ENCODE measurements around the gene PIK3C2B. TPM values are rescaled to one million over a fixed set of nuclear protein-coding genes. Genes with fewer than 3 reads are reported as not detected.

The PIK3C2B gene
- total RNA-seq, 1 donor from 2014 or later = 24.5 TPM

DNA sequence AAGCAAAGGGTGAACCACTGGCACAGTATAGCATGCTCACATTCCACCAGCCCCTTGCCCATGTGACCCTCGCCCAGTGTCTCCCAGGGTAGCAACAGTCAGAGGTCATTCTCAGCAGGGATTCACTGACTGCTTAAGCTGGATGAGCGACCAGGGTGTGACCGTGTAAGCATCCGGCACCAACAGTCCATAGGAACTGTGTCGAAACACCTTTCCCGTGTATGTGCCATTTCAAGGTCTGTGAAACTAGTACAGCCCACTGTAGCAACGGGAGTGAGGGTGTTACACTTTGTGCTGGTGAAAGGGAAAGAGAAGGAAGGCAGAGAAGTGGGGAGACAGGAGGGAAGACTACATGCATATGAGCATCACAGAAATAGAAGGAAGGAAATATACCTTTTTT is 10.8 kb downstream of the PIK3C2B start:
- FAIRE-seq = no peak
- no peak for DNase-seq (ENCODE audit: low spot score in 2 of 2)

DNA sequence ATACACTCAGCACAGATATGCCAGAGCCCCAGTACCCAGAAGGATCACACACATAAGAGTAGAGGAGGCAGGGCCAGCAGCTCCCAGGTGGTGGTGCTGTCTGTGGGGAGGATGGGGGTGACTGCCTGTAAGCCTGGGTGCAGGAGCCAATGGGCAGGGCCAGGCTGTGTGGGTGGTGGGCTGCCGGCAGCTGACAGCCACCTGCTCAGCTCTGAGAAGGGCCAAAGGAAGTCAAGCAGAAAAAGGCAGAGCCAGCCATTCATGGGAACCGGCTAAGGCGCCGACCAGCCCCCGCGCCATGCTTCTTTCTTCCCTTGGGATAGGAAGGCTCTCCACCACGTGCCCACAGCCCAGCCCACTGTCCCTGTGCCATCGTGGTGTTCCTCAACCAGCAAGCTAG is 14.1 kb downstream of the PIK3C2B start:
- FAIRE-seq (no peak), DNase-seq (ENCODE audit: low spot score in 2 of 2) (no peak)

DNA sequence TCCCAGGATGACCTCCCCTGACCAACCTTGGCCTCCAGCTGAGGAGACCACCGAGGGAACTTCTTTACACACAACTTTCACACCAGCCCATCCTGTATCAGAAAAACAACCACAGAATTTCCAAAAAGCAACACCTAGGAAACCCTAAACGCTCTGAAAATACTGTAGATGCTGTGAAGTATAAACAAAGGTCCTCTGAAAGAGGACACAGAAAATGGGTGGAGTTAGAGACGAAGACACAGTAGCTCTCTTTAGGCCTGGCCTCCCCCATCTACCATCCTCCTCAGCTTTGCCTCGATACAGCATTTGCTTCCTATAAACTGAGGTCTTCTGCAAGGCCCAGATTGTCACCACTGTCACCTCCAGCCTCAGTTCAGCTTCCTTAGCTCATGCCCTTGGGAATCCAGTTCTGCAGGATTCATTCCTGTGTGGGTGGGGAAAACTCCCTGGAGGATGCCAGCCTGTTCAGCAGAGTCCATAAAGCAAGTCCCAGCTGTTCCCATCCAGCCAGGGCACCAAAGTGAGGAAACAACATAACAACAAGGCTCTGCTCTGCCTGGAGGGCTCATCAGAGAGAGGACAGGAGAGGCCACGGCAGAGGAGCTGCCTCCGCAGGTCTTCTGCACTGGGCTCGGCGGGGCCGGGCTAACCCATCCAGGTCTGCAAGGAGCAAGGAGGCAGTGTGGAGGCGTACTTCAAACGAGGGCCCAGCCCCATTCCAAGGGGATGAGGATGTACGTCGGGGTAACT is 15.0 kb downstream of the PIK3C2B start:
- FAIRE-seq = no peak
- DNase-seq (ENCODE audit: low spot score in 2 of 2) = no peak

DNA sequence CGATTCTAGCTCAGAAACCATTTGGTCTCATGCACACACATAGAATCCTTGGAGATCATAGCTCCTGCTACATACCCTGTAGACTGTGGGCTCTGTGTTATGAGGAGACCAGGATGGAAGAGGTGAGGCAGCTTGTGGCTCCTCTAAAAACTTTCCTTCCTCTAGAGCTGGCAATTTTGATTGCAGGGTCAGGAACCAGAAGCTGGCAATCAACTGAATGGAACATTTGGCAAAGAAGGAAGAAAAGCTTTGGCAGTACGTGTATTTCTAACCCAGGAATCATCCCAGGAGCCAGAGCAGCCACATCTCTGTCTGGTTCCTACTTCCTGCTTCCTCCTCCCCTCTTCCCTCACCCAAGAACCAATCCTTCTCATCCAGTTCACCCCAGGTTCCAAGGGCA is 15.7 kb downstream of the PIK3C2B start:
- DNase-seq (ENCODE audit: low spot score in 2 of 2) = no peak
- FAIRE-seq = no peak

DNA sequence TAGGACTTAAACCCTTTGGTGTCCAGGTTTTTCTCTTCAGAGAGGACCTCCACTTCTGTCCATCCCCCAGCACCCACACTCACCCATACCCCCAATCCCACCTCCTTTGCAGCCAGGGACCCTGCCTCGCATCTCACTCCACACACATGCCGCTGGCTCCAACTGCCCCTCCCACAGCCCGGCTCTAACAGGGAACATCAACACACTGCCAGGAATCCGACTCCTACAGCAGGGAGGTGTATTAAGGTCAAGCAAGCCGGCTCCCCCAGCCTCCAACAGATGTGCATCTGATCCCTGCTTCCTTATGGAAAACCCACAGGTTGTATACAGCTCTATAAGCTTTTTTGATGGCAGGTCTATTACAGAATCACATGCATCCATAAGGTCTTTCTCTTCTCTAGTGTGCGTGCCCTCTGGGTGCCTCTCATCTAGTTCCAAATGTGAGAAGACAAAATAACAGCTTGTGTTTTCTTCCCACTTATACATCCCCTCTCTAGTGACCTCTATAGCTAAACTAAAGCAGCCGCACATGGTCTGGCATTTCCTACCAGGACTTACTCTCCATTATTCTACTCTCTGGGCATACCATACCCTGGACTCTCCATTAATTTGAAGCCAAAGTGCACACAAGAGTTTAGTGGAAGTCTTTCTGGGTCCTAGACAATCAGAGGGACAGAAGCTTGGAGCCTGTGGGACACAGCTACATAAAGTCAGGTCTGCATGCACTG is 16.3 kb downstream of the PIK3C2B start:
- no peak for FAIRE-seq
- no peak for DNase-seq (ENCODE audit: low spot score in 2 of 2)

DNA sequence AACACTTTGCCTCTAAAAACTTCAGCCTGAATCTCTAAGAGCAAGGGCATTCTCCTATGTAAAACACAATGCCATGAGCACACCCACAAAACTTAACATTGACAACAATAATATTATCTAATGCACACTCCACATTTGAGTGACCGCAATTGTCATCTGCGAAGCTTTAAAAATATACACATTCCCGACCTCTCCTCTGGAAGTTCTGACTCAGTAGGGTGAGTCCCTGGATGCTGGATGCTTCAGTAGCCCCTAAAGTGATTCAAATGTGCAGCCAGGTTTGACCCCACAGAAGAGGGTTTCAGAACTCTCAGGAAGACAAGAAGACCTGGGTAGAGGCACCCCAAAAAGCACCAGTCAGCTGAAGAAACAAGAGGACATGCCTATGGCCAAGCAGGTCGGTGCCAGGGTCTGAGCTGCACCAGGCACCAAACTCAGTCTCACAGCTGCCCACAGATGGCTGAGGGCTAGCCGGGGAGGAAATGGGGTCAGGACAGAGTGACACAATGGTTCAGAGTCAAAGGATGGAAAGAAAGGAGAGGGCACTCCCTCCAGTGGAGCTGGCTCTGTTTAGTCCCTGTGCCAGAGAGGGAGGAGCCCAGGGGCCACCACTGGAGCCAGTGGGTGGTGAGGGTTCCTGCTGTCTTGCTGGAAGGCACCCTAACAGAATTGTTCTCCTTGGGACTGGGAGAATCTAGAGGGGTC is 17.4 kb downstream of the PIK3C2B start:
- no peak for FAIRE-seq
- peak; percentile 39 to 49 for DNase-seq (ENCODE audit: low spot score in 2 of 2)

GRCh38 chr1:204476563-204476962 is 18.0 kb downstream of the PIK3C2B start:
- FAIRE-seq (no peak), DNase-seq (ENCODE audit: low spot score in 2 of 2) (no peak)

DNA sequence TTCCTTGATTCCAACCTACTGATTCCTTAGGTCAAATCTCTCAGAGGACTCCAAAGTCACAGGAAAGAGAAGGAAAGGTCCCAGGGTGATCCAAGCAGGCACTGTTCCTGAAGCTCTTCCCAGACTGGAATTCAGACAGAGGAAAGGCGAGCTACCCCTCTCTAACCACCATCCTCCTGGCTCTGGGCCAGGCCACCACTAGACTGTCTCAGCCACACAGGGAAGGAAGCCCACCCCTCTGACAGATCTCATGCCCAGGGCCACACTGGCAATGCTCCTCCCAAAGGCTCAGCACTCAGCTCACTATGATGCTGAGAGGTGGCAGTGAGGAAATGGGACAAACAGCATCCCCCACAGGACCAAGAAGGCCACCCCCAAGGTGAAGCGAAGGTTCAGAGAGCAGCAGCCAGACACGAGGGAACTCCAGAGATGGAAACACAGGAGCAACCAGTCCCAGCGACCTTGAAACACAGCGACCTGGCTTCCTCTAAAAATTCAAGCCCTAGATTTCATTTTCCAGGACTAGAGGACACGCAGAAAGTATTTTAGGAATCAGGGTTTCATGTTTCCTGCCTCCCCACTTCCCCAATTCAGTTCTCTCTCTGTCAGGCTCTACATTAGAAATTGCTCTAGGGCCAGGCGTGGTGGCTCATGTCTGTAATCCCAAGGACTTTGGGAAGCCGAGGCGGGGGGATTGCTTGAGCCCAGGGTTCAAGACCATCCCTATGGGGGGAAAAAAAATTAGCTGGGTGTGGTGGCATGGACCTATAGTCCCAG is 18.8 kb downstream of the PIK3C2B start:
- FAIRE-seq (no peak), DNase-seq (ENCODE audit: low spot score in 2 of 2) (no peak)

DNA sequence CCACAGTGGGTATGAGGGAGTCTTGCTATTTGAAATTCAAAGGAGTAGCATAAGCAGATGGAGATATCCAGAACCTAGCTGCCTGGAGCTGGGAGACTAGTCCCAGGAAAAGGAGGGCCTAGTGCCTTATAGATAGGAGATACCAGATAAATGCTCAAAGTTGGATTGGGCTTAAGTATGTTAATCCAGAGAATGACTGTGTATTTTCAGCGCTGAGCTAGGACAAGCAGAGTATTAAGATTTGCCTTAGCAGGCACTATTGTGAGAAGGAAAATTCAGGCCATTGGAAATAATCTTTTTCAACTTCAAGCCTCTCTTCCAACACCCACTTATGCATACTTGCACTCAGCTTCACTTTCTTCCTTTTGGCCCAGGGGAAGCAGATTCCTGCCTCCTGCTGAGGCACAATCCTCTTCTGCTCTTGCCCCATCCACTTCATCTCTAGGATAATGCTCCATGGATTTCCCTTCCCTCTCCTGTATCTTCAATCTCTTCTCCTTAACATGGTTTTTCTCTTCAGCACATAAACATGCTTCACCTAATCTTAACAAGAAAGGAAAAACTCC is 21.1 kb downstream of the PIK3C2B start:
- no peak for DNase-seq (ENCODE audit: low spot score in 2 of 2)
- FAIRE-seq = no peak

DNA sequence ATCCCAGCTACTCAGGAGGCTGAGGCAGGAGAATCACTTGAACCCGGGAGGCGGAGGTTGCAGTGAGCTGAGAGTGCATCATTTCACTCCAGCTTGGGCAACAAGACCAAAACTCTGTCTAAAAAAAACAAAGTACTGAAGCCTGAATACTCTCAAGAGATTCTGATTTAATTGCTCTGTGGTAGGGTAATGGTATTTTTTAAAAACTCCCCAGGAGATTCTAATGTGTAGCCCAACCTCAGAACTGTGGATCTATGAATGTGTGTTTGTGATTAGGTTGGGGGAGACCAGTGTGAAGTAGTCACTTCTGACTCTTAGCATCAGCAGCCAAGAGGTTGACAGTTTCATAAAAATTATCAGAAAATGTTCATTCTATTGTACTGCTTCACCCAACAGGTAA is 21.9 kb downstream of the PIK3C2B start:
- FAIRE-seq = no peak

DNA sequence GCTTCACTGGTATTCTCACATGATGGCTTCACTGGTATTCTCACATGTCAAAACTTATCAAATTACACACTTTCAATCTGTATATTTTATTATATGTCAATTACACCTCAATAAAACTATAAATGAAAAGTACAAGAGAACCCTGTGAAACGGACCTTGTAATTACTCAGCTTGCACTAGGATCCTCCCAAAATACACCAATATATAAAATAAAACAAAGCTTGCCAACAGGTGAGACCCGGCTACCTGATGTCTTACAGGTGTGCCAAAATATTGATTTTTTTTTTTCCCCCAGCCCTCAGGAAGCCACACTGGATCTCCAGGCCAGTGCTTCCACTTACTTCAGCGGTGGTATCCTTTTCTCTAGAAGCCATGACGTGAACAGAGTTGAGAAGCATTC is 22.9 kb downstream of the PIK3C2B start:
- FAIRE-seq (no peak), DNase-seq (ENCODE audit: low spot score in 2 of 2) (no peak)

More for the DNA sequence above, 21.9 kb downstream of the PIK3C2B start:
- no peak for DNase-seq (ENCODE audit: low spot score in 2 of 2)

DNA sequence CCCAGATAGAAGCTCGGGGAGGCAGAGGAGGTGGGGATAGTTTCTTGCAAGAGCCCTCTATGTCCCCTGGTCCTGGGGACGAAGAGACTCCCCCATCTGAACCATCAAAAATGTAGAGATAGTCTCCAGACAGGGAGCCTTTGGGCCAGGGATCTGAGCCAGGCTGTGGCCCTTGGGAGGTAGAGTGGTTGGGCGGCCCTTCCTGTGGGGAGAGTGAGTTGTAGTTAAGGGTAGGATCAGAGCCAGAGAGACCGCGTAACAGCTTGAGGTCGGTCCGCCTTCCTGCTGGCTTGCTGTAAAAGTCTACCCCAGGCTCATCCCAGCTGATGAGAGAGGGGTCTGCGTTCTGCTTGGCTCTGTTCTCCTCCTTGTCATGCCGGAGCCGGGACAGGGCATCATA is 25.3 kb downstream of the PIK3C2B start:
- no peak for FAIRE-seq
- no peak for DNase-seq (ENCODE audit: low spot score in 2 of 2)

DNA sequence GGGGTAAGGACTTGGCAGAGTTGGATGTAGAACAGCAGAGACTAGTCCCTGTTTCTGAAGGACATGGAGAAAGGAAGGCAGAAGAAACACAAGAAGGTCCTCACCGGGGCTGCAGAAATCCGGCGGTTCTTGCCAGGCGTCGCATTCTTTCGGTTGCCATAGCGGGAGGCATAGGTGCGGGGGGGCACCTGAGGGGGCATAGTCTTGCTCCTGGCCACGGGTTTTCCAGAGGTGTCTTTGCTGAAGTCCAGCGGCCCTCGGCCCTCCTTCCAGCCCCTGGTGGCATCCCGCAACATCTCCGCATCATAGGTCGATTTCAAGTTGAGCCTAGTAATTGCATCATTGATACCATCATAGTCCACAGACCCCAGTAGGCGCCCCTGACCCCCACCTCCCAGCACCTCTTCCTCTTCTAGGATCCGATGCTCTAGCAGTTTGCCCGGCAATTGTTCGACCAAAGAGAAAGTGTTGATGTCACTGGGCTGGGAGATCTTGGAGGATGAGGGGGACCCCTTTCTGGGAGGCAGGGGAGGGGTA is 25.8 kb downstream of the PIK3C2B start:
- DNase-seq (ENCODE audit: low spot score in 2 of 2) (no peak), FAIRE-seq (no peak)

- FAIRE-seq = no peak
- DNase-seq (ENCODE audit: low spot score in 2 of 2) = peak in 1 of 2 donors; percentile 28
These were observed 26.4 kb downstream of the PIK3C2B start for GRCh38 chr1:204468206-204468605.

DNA sequence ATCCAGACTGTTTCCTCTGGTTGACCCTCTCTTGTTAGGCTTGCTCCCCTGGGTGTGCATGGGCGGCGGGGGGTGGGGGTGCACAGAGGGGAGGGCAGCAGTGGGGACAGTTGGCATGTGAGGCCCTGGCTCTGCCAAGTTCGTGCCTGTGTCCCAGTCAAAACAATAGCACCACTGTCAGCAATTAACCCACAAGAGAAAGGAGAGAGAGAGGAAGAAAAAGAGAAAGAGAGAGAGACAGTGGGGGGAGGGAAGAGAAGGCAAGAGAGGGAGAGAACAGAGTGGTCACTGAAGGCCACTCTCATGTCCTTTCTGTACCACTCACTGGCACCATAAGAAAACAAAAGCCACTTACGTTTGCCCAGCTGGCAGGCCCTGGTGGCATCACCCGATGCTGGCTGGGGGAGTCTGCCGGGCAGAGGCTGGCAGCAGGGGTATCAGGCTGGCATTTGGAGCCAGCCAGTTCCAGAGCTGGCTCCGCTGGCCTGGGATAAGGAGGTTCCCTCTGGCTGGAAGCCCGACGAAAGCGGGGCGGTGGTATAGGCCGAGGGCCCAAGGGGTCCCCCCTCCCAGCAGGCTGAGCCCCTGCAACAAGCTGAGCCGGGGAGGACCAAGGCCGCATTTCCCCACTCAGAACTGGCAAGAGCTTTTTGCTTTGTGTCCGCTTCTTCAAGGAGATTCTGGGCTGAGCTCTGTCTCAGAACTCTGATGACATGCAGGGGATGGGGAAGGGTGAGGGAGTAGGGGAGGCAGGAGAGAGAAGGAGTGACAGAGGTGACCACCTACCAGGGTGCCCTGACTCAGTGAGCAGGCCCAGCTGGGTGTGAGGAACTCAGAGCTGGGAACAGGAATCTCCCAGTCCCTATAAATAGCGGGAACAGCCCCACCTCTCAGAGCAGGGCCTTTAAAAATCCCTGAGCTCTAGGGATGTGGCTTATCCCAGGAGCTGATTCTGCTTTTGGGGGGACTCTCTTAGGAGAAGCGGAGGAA is 27.9 kb downstream of the PIK3C2B start:
- peak; percentile 38 to 45 for DNase-seq (ENCODE audit: low spot score in 2 of 2)

GRCh38 chr1:204465546-204466415 is 28.8 kb downstream of the PIK3C2B start:
- DNase-seq (ENCODE audit: low spot score in 2 of 2) (peak in 1 of 2 donors; percentile 40), FAIRE-seq (no peak)

More for the DNA sequence above, 27.9 kb downstream of the PIK3C2B start:
- FAIRE-seq = no peak

- no peak for DNase-seq (ENCODE audit: low spot score in 2 of 2)
- no peak for FAIRE-seq
These were observed 29.9 kb downstream of the PIK3C2B start for GRCh38 chr1:204464701-204465100.

GRCh38 chr1:204464187-204464631 is 30.4 kb downstream of the PIK3C2B start:
- no peak for FAIRE-seq
- no peak for DNase-seq (ENCODE audit: low spot score in 2 of 2)
